H1 (cell line): ENCODE results near the gene MAML3. TPM values are rescaled to one million over a fixed set of nuclear protein-coding genes. Genes with fewer than 3 reads are reported as not detected.

Experiments
- CTCF ChIA-PET: fragments of 300-600 bp; sonication (Branson Sonifier 250); formaldehyde crosslinking; loops from one replicate; lab custom pipeline; 2021; ENCODE audit not compliant: partially characterized antibody; lab: Charles Lee
- POLR2A ChIA-PET: fragments of 300-600 bp; sonication (Branson Sonifier 250); formaldehyde crosslinking; loops from one replicate; lab custom pipeline; 2021; ENCODE audit warnings: inconsistent platforms; ENCODE audit not compliant: partially characterized antibody; lab: Charles Lee
- DNase-seq, 2 experiments: peaks; one replicate each; pipeline versions ENCODE4 v3.0.0 to v3.0.0-alpha.2; 2010 to 2022; ENCODE audit warnings: low spot score in 2 of 2, low read depth in 1 of 2, mixed read lengths in 1 of 2
- FAIRE-seq: peaks from 2 replicates; lab custom pipeline; 2011; peaks lifted over from hg19 to GRCh38; lab: Jason Lieb, UNC
- H2AFZ ChIP-seq: 2 replicates; pipeline ENCODE4 v1.8.1; 2012; ENCODE audit warnings: low read length, inconsistent platforms
- H2AK5ac ChIP-seq: 2 replicates; pipeline ENCODE4 v1.6.1; 2013; ENCODE audit warnings: low read depth, low read length
- H2BK120ac ChIP-seq: replicated peaks from 2 replicates; pipeline ENCODE3; 2013; ENCODE audit warnings: low read depth, low read length, inconsistent platforms
- H2BK12ac ChIP-seq: 2 replicates; pipeline ENCODE4 v1.6.1; 2013; ENCODE audit warnings: low read depth, low read length
- H2BK15ac ChIP-seq: 2 replicates; pipeline ENCODE4 v1.6.1; 2013; ENCODE audit warnings: low read length
- H2BK20ac ChIP-seq: 2 replicates; pipeline ENCODE4 v1.6.1; 2013; ENCODE audit warnings: low read length
- H2BK5ac ChIP-seq: 2 replicates; pipeline ENCODE4 v1.6.1; 2013; ENCODE audit warnings: low read depth, low read length
- H3K14ac ChIP-seq: 2 replicates; pipeline ENCODE4 v1.6.1; 2013; ENCODE audit warnings: inconsistent platforms; ENCODE audit not compliant: insufficient read length
- H3K18ac ChIP-seq: 2 replicates; pipeline ENCODE4 v1.6.1; 2013; ENCODE audit warnings: low read length; ENCODE audit errors: extremely low read depth
- H3K23ac ChIP-seq: 2 replicates; pipeline ENCODE4 v1.6.1; 2013; ENCODE audit warnings: inconsistent platforms; ENCODE audit not compliant: insufficient read length
- H3K23me2 ChIP-seq: 2 replicates; pipeline ENCODE4 v1.6.1; 2013; ENCODE audit warnings: low read depth, low read length
- H3K27ac ChIP-seq: 2 replicates; pipeline ENCODE4 v1.6.1; 2011; ENCODE audit warnings: low read depth, low read length, inconsistent platforms
- H3K27me3 ChIP-seq, 4 experiments: replicated peaks in 1 of 4; 1 replicate in 1 of 4; 2 replicates in 3 of 4; pipeline versions ENCODE4 v1.6.1 to v1.8.1; 2011 to 2013; ENCODE audit warnings: low read length in 3 of 4, mild to moderate bottlenecking in 3 of 4, inconsistent platforms in 2 of 4, mixed read lengths in 2 of 4, moderate library complexity in 1 of 4; ENCODE audit not compliant: control insufficient read depth in 3 of 4, insufficient read depth in 3 of 4; ENCODE audit errors: extremely low read depth in 1 of 4
- H3K36me3 ChIP-seq, 4 experiments: 2 replicates each; pipeline versions ENCODE4 v1.6.1 to v1.8.1; 2011 to 2013; ENCODE audit warnings: mild to moderate bottlenecking in 4 of 4, low read length in 3 of 4, moderate library complexity in 2 of 4, control low read depth in 1 of 4, inconsistent platforms in 1 of 4; ENCODE audit not compliant: insufficient read depth in 4 of 4, control insufficient read depth in 2 of 4
- H3K4ac ChIP-seq: replicated peaks from 2 replicates; pipeline ENCODE3; 2013; ENCODE audit warnings: low read length, low read depth, mixed read lengths, inconsistent platforms; ENCODE audit not compliant: insufficient read length
- H3K4me1 ChIP-seq, 4 experiments: replicated peaks in 1 of 4; 1 replicate in 1 of 4; 2 replicates in 3 of 4; pipeline versions ENCODE4 v1.6.1 to v1.8.1; 2011 to 2013; ENCODE audit warnings: low read length in 3 of 4, inconsistent platforms in 2 of 4, mixed read lengths in 1 of 4; ENCODE audit not compliant: insufficient read depth in 4 of 4, control insufficient read depth in 3 of 4
- H3K4me2 ChIP-seq, 2 experiments: 2 replicates each; pipeline versions ENCODE4 v1.6.1 to v1.8.1; 2011 to 2013; ENCODE audit warnings: low read depth in 2 of 2, low read length in 2 of 2, control low read depth in 1 of 2, inconsistent platforms in 1 of 2, mild to moderate bottlenecking in 1 of 2; ENCODE audit not compliant: insufficient read depth in 1 of 2
- H3K4me3 ChIP-seq, 4 experiments: fragments of 200-600, 300-600 bp in 1 of 4; sonication (generic), shearing (Covaris generic), sonication (Bioruptor Twin) in 1 of 4; 2 replicates each; pipeline versions ENCODE4 v1.5.1 to v1.8.1; 2011 to 2016; ENCODE audit warnings: low read length in 4 of 4, low read depth in 3 of 4, control low read depth in 2 of 4, inconsistent platforms in 2 of 4, mild to moderate bottlenecking in 2 of 4, mixed read lengths in 1 of 4, moderate library complexity in 1 of 4; ENCODE audit not compliant: insufficient read depth in 2 of 4; ENCODE audit errors: extremely low read depth in 1 of 4
- H3K56ac ChIP-seq: replicated peaks from 2 replicates; pipeline ENCODE3; 2013; ENCODE audit warnings: low read depth, mild to moderate bottlenecking, mixed read lengths, low read length, inconsistent platforms; ENCODE audit not compliant: insufficient read length
- H3K79me1 ChIP-seq: 2 replicates; pipeline ENCODE4 v1.6.1; 2013; ENCODE audit warnings: low read depth, low read length, control low read depth
- H3K79me2 ChIP-seq, 2 experiments: 2 replicates each; pipeline versions ENCODE4 v1.6.1 to v1.8.1; 2012 to 2013; ENCODE audit warnings: low read length in 2 of 2, mild to moderate bottlenecking in 2 of 2, inconsistent platforms in 1 of 2; ENCODE audit not compliant: insufficient read depth in 2 of 2, control insufficient read depth in 1 of 2
- H3K9ac ChIP-seq, 4 experiments: replicated peaks in 1 of 4; 1 replicate in 1 of 4; 2 replicates in 3 of 4; pipeline versions ENCODE4 v1.6.1 to v1.8.1; 2011 to 2013; ENCODE audit warnings: low read depth in 3 of 4, low read length in 3 of 4, control low read depth in 2 of 4, mild to moderate bottlenecking in 2 of 4, moderate library complexity in 2 of 4, inconsistent platforms in 1 of 4; ENCODE audit errors: extremely low read depth in 1 of 4
- H3K9me3 ChIP-seq, 2 experiments: 2 replicates each; pipeline versions ENCODE4 v1.6.1 to v1.8.1; 2012 to 2013; ENCODE audit warnings: mild to moderate bottlenecking in 2 of 2, moderate library complexity in 2 of 2, control low read depth in 1 of 2, inconsistent platforms in 1 of 2, low read depth in 1 of 2, low read length in 1 of 2, mixed read lengths in 1 of 2; ENCODE audit not compliant: insufficient read depth in 2 of 2
- H4K20me1 ChIP-seq, 2 experiments: replicated peaks in 1 of 2; 2 replicates each; pipeline versions ENCODE3 to v1.8.1; 2011 to 2013; ENCODE audit warnings: inconsistent platforms in 2 of 2, low read length in 2 of 2, mild to moderate bottlenecking in 1 of 2; ENCODE audit not compliant: insufficient read depth in 2 of 2, control insufficient read depth in 1 of 2
- H4K5ac ChIP-seq: 2 replicates; pipeline ENCODE4 v1.6.1; 2013; ENCODE audit warnings: low read length, low read depth, mixed read lengths, inconsistent platforms; ENCODE audit not compliant: insufficient read length
- H4K8ac ChIP-seq: 2 replicates; pipeline ENCODE4 v1.8.0; 2013; ENCODE audit warnings: mild to moderate bottlenecking, moderate library complexity, low read length, inconsistent platforms; ENCODE audit not compliant: insufficient read depth; ENCODE audit errors: extremely low read depth
- H4K91ac ChIP-seq: replicated peaks from 2 replicates; pipeline ENCODE3; 2013; ENCODE audit warnings: low read length, mixed read lengths, inconsistent platforms; ENCODE audit not compliant: insufficient read length
- BCL11A ChIP-seq, 2 experiments: IDR thresholded peaks; one replicate each; pipeline ENCODE4 v1.6.1; 2011; ENCODE audit warnings: low read depth in 2 of 2, low read length in 2 of 2, mild to moderate bottlenecking in 2 of 2
- CHD1 ChIP-seq: IDR thresholded peaks from 2 replicates; pipeline ENCODE4 v1.6.1; 2012; ENCODE audit warnings: low read depth, low read length, improper control_type of control experiment
- CHD2 ChIP-seq: IDR thresholded peaks from 2 replicates; pipeline ENCODE4 v1.6.1; 2012; ENCODE audit warnings: low read length, improper control_type of control experiment
- CREB1 ChIP-seq: IDR thresholded peaks from 2 replicates; pipeline ENCODE4 v1.6.1; 2012; ENCODE audit warnings: inconsistent platforms
- RBBP5 ChIP-seq: IDR thresholded peaks from 2 replicates; pipeline ENCODE4 v1.7.1; 2012; ENCODE audit warnings: low read depth, mild to moderate bottlenecking, inconsistent platforms, low read length, moderate library complexity, borderline replicate concordance
- RFX5 ChIP-seq: IDR thresholded peaks from 2 replicates; pipeline ENCODE4 v1.6.1; 2011; ENCODE audit warnings: low read depth, low read length, improper control_type of control experiment, borderline replicate concordance
- SIN3A ChIP-seq, 2 experiments: IDR thresholded peaks in 1 of 2; conservative IDR thresholded peaks in 1 of 2; 2 replicates each; pipeline ENCODE4 v1.6.1; 2011 to 2012; ENCODE audit warnings: low read length in 2 of 2, improper control_type of control experiment in 1 of 2, low read depth in 1 of 2, mild to moderate bottlenecking in 1 of 2
- SIRT6 ChIP-seq: IDR thresholded peaks from one replicate; pipeline ENCODE4 v1.7.1; 2012; ENCODE audit warnings: low read length, inconsistent platforms
- SIX5 ChIP-seq: IDR thresholded peaks from 2 replicates; pipeline ENCODE4 v1.6.1; 2011; ENCODE audit warnings: mild to moderate bottlenecking, low read depth, low read length
- SP4 ChIP-seq: IDR thresholded peaks from 2 replicates; pipeline ENCODE4 v1.6.1; 2012; ENCODE audit warnings: low read length, inconsistent platforms
- SUZ12 ChIP-seq: fragments of 200-600 bp; sonication (generic); IDR thresholded peaks from 2 replicates; pipeline ENCODE4 v1.6.1; 2012; ENCODE audit warnings: mild to moderate bottlenecking, inconsistent platforms, low read length, moderate library complexity, mixed read lengths
- TAF1 ChIP-seq: IDR thresholded peaks from 2 replicates; pipeline ENCODE4 v1.6.1; 2011; ENCODE audit warnings: mild to moderate bottlenecking, low read depth, low read length
- TCF12 ChIP-seq: IDR thresholded peaks from 2 replicates; pipeline ENCODE4 v1.6.1; 2011; ENCODE audit warnings: low read depth, mild to moderate bottlenecking, low read length
- WGBS, 2 experiments: shearing (Covaris generic) in 1 of 2; methylation state at CpG; one replicate each; pipeline versions ENCODE4 v1.1.6 to v1.1.7; 2013 to 2015; ENCODE audit warnings: low lambda C conversion rate in 2 of 2, mixed read lengths in 2 of 2, inconsistent platforms in 1 of 2, low coverage in 1 of 2, missing lambda C conversion rate in 1 of 2; ENCODE audit not compliant: insufficient replicate concordance in 2 of 2, insufficient coverage in 1 of 2, insufficient read length in 1 of 2; ENCODE audit errors: extremely low coverage in 1 of 2, missing lambda C conversion rate in 1 of 2; 5-methylcytosine and 5-hydroxymethylcytosine counted together
- polyA plus RNA-seq, 7 experiments: library from polyadenylated mRNA; depleted of rRNA in 3 of 7; stranded (reverse) in 5 of 7; unstranded in 2 of 7; fragments of >200 nt in 5 of 7; fragments of 200-250 nt in 2 of 7; gene quantifications; 1 replicate in 5 of 7; 2 replicates in 1 of 7; 4 replicates in 1 of 7; pipeline versions ENCODE4 v1.2.1 to v1.2.3, GENCODE V29; 2011 to 2013; ENCODE audit warnings: missing spikeins in 2 of 7, mixed read lengths in 2 of 7
- total RNA-seq: library from RNA; stranded (reverse); fragmentation: NEBNext Ultra II Directional; extraction: Animal tissue kit (Norgen Biotek cat#: 25700); gene quantifications from 2 replicates; pipeline ENCODE4 v1.2.1, GENCODE V29; 2021
- TF ChIP-seq, protein P1 (sequence below): IDR thresholded peaks from 2 replicates; pipeline ENCODE4 v1.6.1; 2012; ENCODE audit warnings: inconsistent platforms

The MAML3 gene
- total and polyA plus RNA-seq, 2 of the 8 experiments (the other 6 are each of a cell fraction or from before 2014, with no cell fraction given): 2.1 to 5.7 TPM

DNA sequence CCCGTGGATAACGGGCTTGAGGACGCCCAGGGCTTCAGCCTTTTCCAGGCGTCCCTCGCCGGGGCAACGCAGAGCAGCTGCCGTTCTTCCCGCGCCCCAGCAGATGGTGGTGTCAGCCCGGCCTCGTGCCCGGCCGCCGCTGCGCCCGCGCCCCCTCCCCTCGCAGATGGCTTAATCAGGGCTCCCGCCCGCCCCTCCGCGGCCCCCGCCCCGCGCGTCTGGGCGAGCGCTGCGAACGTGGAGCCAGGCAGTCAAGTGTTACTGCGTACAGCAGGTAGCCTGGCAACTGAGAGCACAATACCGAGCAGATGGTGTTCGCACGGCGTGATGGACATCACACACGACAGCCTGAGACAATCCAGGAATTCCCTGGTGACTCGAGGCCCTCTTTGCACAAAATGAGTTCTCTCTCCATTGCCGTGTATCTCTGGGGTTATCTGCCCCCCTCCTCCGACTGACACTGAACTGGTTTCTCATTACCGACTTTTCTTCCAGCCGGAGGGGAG, 419.1 kb downstream of the MAML3 start:
- DNase-seq (peak; percentile 54 to 89), FAIRE-seq (no peak)
- Histone ChIP-seq H4K5ac (no peak overlapping the region), H3K4me1 (peaks cover 3 to 9% (median 6%) of the 10 kb centered on the region in 4 experiments; a peak in 4 of 7 replicates), H3K18ac (peak overlapping the region; percentile 99), H4K91ac (peak overlapping the region; percentile 97), H4K8ac (peak overlapping the region; percentile 75; the same call in 1 of the 2 replicates), H3K4ac (peak overlapping the region; percentile 84), H3K79me2 (no peaks in the 10 kb centered on the region), H3K9ac (peak overlapping the region in 2 of 4 experiments; percentile 9 to 86; a peak in 2 of 7 replicates), H3K56ac (no peak overlapping the region), H3K23me2 (peaks cover 10% of the 10 kb centered on the region), H3K23ac (no peak overlapping the region), H3K4me2 (peak overlapping the region; percentile 95 to 96), H3K79me1 (no peaks in the 10 kb centered on the region), H3K4me3 (peak overlapping the region; percentile 58 to 72 (median 66)), H2BK20ac (peak overlapping the region; percentile 90), H3K36me3 (no peaks in the 10 kb centered on the region), H2AK5ac (peak overlapping the region; percentile 75; the same call in 1 of the 2 replicates), H3K14ac (no peak overlapping the region), H3K27ac (no peak overlapping the region), H2AFZ (peak overlapping the region; percentile 89; the same call in 1 of the 2 replicates), H2BK120ac (no peak overlapping the region), H3K9me3 (no peaks in the 10 kb centered on the region), H2BK12ac (peak overlapping the region; percentile 87; the same call in 1 of the 2 replicates), H3K27me3 (peaks cover 7 to 22% (median 19%) of the 10 kb centered on the region in 4 experiments), H2BK15ac (peak overlapping the region; percentile 97; the same call in 1 of the 2 replicates), H4K20me1 (no peaks in the 10 kb centered on the region), H2BK5ac (no peak overlapping the region)
- WGBS, 2 experiments: 2% methylated on average over 30 of the region's 42 CpGs; no CpG with 5 or more reads in 1 of the 2 experiments
- ChIA-PET POLR2A (interaction anchor here (1.0 kb wide), 2 partner anchors 312 to 416 kb away, joined by 3 to 4 read pairs; no protein-coding TSS in a partner anchor), CTCF (interaction anchor here (0.7 to 2.4 kb wide), 21 partner anchors 12 to 517 kb away, joined by 3 to 9 read pairs (median 4); no protein-coding TSS in a partner anchor)
- TF ChIP-seq SIN3A (conservative IDR thresholded peaks at IDR 0.05 in 1 of 2, IDR thresholded peaks at IDR 0.05 in 1 of 2; ENCODE audit: low read depth in 1 of 2, low read length in 2 of 2) (no peak; a peak in 1 of 4 replicates), SIRT6 (no peak), SIX5 (no peak), RFX5 (no peak), TCF12 (0 out of 2 replicates have a peak, but pooled peaks have one; percentile 37), RBBP5 (0 out of 2 replicates have a peak, but pooled peaks have one; percentile 17), SP4 (no peak), SUZ12 (no peak), CHD1 (no peak), BCL11A (IDR thresholded peaks at IDR 0.05; ENCODE audit: low read depth in 2 of 2, low read length in 2 of 2) (no peak), TAF1 (no peak), CREB1 (no peak), CHD2 (no peak)
- TF ChIP-seq, protein P1, sequence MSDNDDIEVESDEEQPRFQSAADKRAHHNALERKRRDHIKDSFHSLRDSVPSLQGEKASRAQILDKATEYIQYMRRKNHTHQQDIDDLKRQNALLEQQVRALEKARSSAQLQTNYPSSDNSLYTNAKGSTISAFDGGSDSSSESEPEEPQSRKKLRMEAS: peak; percentile 97
